HG02970 (cell line): Measurements from ENCODE around the gene NVL.

ENCODE experiments used
- ATAC-seq: cut with Tn5 transposase; IDR thresholded peaks from one replicate; pipeline ENCODE4 v1.9.1; 2021; ENCODE audit warnings: mild to moderate bottlenecking, moderate library complexity, moderate number of reproducible peaks; ENCODE audit not compliant: unreplicated experiment, low FRiP score

Gene NVL

DNA sequence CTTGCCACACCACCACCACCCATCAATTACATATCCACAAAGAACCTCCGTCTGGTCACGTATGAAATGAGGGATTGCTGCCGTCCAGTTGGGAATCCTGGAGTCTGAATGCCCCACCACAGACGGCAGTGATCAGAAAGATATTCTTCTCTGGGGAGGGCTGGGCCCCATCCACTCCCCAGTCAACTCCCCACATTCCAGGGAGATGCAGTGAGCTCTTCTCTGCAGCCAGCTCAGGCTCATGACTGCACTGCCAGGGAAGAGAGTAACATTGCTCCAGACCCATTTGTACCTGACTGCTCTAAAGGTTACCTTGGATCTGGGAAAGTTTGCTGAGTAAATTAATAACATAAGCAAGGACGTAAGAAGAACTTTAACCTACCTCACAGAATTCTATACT lies 128.6 kb downstream of the NVL start:
- ATAC-seq, result no peak

DNA sequence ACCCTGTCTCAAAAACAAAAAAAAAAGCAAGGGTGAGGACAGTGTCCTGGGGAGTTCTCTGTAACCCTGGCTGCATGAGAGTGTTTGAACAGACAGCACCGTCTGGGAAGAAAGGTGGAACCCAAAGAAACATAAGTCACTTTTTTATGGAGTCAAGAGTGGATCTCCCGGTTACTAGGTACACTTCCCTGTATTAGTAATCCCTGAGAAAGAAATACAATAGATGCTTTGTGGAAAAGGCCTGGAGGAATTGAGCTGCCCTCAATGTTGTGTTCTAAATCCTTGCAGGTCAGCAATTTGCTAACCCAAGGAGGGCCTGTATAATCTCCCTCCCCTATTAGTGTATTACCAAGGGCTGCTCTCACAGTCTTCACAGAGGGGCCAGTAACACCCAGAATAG lies 130.3 kb downstream of the NVL start:
- ATAC-seq, result no peak

- no peak for ATAC-seq
Observed at GRCh38 chr1:224198572-224198971, 131.4 kb downstream of the NVL start.

DNA sequence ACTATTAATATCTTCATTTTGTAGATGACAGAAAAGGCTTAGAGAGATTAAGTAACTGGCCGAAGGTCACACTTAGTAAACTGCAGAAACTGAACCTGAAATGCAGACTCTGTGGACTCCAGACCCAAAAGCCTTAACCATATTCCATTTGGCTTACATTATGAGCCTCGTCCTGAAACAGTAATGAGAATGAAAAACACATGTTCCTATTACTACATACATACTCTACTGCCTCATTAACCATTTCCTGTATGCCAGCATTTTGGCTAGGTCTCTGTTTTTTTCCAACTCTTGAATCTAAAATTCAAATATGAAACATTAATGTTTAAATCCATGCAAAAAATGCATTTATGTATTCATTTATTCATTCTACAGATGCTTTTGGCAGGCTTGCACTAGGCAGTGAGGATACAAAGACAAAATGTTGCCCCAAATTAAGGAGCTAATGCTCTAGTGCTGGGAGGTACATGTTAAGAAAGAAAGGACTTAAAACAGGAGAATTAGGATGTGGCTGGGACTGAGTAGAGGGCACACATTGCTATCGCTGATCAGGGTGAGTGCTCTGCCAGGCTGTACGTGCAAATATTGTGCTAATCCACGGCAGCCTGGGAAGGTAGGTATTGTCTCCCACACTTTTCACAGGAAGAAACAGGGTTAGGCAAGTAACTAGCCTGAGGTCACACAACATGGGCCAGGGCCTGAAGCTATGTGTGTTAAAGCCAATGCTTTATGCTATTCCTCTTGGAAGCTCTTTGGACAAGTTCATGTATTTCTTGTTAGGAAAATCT lies 133.0 kb downstream of the NVL start:
- ATAC-seq, result no peak

DNA sequence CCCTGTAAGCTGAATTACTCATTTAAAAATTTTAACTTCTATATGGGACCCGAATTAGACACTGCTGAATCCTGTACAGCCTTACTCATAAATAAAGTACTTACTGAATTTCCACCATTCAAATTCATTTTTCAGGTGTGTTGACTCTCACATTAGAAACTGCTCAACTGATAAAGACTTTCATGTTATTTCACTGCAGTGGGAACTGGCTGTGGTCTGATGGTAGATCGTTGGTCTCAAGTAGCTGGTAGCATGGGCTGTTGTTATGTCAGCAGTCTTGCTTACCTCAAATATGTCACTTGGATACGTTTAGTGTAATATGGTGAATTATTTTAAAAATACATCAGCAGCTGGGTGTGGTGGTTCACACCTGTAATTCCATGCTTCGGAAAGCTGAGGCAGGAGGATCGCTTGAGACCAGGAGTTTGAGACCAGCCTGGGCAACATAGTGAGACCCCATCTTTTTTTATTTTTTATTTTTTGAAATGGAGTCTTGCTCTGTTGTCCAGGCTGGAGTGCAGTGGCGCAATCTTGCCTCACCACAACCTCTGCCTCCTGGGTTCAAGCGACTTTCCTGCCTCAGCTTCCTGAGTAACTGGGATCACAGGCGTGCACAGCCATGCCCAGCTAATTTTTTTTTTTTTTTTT lies 136.5 kb downstream of the NVL start:
- no peak for ATAC-seq

- ATAC-seq, result no peak
Observed at GRCh38 chr1:224192082-224192788, 137.7 kb downstream of the NVL start.

DNA sequence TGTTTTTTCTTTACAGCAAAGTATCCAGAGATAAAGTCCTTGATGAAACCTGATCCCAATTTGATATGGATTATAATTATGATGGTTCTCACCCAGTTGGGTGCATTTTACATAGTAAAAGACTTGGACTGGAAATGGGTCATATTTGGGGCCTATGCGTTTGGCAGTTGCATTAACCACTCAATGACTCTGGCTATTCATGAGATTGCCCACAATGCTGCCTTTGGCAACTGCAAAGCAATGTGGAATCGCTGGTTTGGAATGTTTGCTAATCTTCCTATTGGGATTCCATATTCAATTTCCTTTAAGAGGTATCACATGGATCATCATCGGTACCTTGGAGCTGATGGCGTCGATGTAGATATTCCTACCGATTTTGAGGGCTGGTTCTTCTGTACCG lies 140.4 kb downstream of the NVL start:
- no peak for ATAC-seq

- no peak for ATAC-seq
Observed at GRCh38 chr1:224188286-224188685, 141.7 kb downstream of the NVL start.

DNA sequence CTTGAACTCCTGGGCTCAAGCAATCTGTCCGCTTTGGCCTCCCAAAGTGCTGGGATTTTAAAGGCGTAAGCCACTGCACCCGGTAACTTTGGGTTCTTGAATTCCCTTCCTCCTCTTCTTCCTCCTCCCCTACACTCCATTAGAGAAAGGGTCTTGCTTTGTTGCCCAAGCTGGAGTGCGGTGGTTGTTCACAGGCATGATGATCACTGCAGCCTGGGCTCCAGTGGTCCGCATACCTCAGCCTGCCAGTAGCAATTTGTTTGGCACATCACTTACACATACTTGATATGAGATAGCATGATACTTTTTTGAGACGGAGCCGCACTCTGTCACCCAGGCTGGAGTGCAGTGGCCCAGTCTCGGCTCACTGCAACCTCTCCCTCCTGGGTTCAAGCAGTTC lies 144.8 kb downstream of the NVL start:
- no peak for ATAC-seq

- ATAC-seq, result peak; percentile 52
Observed at GRCh38 chr1:224183591-224184312, 146.2 kb downstream of the NVL start.

- ATAC-seq, result peak; percentile 72
Observed at GRCh38 chr1:224182866-224183590, 146.9 kb downstream of the NVL start, which contains the start of gene DEGS1. TSS of gene DEGS1 (plus strand) at chr1:224183240. CDS start at chr1:224183337, 97 bp downstream.

GRCh38 chr1:224182057-224182865 lies 147.7 kb downstream of the NVL start:
- ATAC-seq, result peak; percentile 50

DNA sequence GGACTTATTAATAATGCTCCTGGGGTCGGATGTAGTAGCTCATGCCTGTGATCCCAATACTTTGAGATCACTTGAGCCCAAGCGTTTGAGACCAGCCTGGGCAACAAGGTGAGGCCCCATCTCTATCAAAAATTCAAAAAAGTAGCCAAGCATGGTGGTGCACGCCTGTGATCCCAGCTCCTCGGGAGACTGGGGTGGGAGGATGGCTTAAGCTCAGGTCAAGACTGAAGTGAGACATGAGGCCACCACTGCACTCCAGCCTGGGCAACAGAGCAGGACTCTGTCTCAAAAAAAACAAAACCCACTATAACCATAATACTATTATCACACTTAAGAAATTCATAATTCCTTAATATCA lies 148.5 kb downstream of the NVL start:
- no peak for ATAC-seq

DNA sequence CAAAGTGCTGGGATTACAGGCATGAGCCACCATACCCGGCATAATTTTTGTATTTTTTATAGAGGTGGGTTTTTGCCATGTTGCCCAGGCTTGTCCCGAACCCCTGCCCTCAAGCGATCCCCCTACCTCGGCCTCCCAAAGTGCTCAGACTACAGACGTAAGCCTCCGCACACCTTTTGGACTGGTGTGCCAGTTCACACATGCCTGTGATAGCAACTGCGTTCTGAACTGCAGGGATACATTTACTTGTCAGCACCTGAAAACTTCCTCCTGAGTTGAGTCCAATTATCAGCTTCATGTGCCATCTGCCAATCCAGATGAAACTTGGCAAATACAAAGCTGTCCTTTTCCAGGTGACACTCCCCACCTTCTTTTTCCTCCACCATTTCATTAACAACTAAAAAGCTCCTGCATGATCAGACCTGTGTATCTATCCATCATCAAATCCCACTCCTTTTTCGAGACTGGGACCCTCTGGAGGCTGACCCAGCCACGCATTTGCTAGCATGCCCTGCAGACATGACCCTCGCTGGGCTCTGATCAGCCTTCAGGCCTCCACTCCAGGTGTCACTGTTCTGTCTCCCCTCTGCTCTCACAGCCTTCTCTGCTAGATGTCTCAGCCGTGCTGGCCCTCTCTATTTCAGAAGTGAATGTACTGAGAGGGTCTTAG lies 149.1 kb downstream of the NVL start:
- no peak for ATAC-seq

DNA sequence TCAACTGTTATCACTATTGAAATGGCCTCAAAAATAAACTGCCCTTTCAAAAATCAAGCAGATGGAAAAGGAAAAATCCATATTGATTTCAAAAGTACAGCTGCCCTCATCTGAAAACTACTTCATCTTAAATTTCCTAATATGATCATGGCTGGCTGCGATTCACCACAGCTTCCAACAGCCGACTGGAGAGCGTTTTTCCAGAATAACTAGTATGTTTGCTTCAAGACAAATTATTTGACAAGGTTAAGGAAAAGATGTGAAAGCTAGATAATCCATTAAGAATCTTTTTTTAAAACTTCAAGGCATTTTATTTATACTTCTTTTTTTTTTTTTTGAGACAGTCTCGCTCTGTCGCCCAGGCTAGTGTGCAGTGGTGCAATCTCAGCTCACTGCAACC lies 151.1 kb downstream of the NVL start:
- ATAC-seq, result no peak

DNA sequence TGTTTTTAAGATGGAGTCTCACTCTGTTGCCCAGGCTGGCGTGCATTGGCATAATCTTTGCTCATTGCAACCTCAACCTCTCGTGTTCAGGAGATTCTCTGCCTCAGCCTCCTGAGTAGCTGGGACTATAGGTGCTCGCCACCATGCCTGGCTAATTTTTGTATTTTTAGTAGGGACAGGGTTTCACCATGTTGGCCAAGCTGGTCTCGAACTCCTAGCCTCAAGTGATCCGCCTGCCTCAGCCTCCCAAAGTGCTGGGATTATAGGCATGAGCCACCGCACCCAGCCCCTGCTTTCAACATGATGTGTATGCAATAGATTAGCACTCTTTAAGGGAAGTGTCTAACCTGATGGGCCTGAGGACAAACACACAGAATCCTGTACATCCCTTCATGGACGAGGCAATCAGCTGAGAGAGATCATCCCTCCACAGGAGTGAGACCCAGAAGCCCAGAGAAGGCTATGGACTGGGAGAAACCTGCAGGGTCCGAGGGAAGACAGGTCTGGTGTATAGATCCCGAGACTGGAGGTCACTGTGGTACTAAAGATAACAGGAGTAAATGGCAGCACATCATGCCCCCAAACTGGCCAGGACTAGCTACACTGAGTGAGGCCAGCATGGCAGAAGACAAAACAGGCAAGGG lies 152.5 kb downstream of the NVL start:
- no peak for ATAC-seq
